SH-SY5Y (cell line): ENCODE measurements around the gene FUT8.

ENCODE experiments used
- GATA2 ChIP-seq: IDR thresholded peaks from 2 replicates; pipeline ENCODE4 v1.6.1; 2011; ENCODE audit warnings: mild to moderate bottlenecking, low read depth, low read length
- GATA3 ChIP-seq: IDR thresholded peaks from 2 replicates; pipeline ENCODE4 v1.6.1; 2011; ENCODE audit warnings: low read depth, mild to moderate bottlenecking, low read length, moderate library complexity

DNA sequence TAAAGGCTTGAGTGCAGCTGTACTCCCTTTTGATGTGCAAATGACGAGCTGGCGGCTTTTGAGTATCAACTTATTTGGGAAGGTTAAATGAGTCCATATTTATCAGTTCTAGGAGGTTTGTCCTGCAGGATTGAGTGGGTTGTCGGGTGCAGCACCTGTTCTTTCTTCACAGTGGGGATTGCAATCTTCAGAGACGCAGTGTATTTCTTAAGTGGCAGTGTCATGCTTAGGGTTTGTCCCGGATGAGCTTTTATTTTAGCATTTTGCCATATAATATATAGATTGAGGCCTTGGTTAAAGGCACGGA is 1.2 kb downstream of the FUT8 start:
- TF ChIP-seq GATA2 (no peak), GATA3 (no peak)
